ENCODE results near the gene IL23A.

- TF ChIP-seq POLR2AphosphoS5 (IDR thresholded peaks at IDR 0.05): no peak
- TF ChIP-seq POLR2A (IDR thresholded peaks at IDR 0.05): no peak
- TF ChIP-seq CTCF (IDR thresholded peaks at IDR 0.05): no peak
These were observed 12.6 kb downstream of the IL23A start for GRCh38 chr12:56351325-56351724.
